ENCODE data around the gene CNTN1.

The CNTN1 gene

DNA sequence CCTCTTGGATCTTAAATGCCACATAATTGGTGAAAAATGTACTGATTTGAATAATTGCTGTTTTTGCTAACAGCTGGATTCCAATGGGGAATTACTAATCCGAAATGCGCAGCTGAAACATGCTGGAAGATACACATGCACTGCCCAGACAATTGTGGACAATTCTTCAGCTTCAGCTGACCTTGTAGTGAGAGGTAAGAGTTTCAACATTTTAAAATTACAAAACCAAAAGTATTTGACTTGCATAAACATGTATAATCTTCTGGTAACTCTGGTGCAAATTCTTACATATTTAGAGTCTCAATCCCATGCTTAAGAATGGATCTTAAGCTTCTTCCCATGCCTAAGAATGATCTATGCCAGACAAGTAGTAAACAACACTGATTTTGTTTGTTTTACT, 266.8 kb downstream of the CNTN1 start:
- peak; percentile 87 for DNase-seq
- H3K23ac ChIP-seq (ENCODE audit: low read length in 2 of 2): no peak overlapping the region
- no peaks in the 10 kb centered on the region for H3K27me3 ChIP-seq (ENCODE audit: control insufficient read depth in 1 of 2, insufficient read depth in 1 of 2, low read length in 2 of 2)
- WGBS: 39% methylated on average over 2 of the region's 2 CpGs
- H3K9ac ChIP-seq (ENCODE audit: low read length): no peak overlapping the region
- no peaks in the 10 kb centered on the region for H3K4me1 ChIP-seq (ENCODE audit: control insufficient read depth, insufficient read depth, low read depth, low read length)
- H2AK5ac ChIP-seq (ENCODE audit: low read length, severe bottlenecking): no peak overlapping the region
- no peak overlapping the region for H3K4me2 ChIP-seq (ENCODE audit: low read length, poor library complexity, severe bottlenecking)
- no peak overlapping the region for H3K18ac ChIP-seq (ENCODE audit: low read depth in 1 of 2, low read length in 2 of 2)
- H2AFZ ChIP-seq (ENCODE audit: low read depth, low read length): no peak overlapping the region
- no peak overlapping the region for H3K14ac ChIP-seq (ENCODE audit: low read length in 2 of 2)
- no peak overlapping the region for H2BK15ac ChIP-seq (ENCODE audit: low read depth, poor library complexity, severe bottlenecking)
- H3K9me3 ChIP-seq (ENCODE audit: control insufficient read depth, low read length): no peaks in the 10 kb centered on the region
- H4K8ac ChIP-seq (ENCODE audit: low read length): no peak overlapping the region
- H2BK120ac ChIP-seq (ENCODE audit: low read depth, low read length): no peak overlapping the region
- no peak overlapping the region for H2BK12ac ChIP-seq (ENCODE audit: low read length in 2 of 2)
- no peak overlapping the region for H3K27ac ChIP-seq (ENCODE audit: low read length, poor library complexity, severe bottlenecking)
- no peaks in the 10 kb centered on the region for H3K79me1 ChIP-seq (replicated peaks; ENCODE audit: low read length, poor library complexity, severe bottlenecking)
- H4K91ac ChIP-seq (ENCODE audit: low read length): no peak overlapping the region
- H3K36me3 ChIP-seq (ENCODE audit: control insufficient read depth in 1 of 2, insufficient read depth in 2 of 2, low read depth in 1 of 2, low read length in 2 of 2): no peaks in the 10 kb centered on the region
- no peak overlapping the region for H3K4me3 ChIP-seq (ENCODE audit: insufficient read depth in 1 of 2, low read depth in 1 of 2, low read length in 2 of 2)
- no peak overlapping the region for H2BK5ac ChIP-seq (ENCODE audit: low read depth, low read length, poor library complexity, severe bottlenecking)
- H3K4ac ChIP-seq (ENCODE audit: low read depth in 1 of 2, low read length in 2 of 2): no peak overlapping the region

DNA sequence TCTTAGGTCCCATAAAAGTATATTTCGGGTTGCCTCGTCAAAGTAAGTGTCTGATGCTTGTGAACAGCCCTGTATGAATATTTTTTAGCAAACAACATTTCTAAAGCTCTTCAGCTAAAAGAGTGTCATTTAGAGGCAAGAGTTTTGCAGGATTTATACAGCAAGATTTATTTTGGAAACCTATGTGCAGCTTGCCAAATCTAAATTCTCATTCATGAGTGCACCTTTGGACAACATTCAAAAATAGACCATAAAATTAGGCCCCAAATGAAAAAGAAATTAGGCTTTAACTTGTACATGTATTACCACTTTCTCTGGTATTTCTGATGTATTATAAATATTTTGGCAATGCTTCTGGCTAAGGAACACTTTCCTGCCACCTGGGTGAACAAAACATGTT, 271.5 kb downstream of the CNTN1 start:
- Histone ChIP-seq H3K4me2 (ENCODE audit: low read length, poor library complexity, severe bottlenecking) (no peak overlapping the region), H2BK5ac (ENCODE audit: low read depth, low read length, poor library complexity, severe bottlenecking) (no peak overlapping the region)
- no CpG with 5 or more reads among the region's 2 CpGs for WGBS

DNA sequence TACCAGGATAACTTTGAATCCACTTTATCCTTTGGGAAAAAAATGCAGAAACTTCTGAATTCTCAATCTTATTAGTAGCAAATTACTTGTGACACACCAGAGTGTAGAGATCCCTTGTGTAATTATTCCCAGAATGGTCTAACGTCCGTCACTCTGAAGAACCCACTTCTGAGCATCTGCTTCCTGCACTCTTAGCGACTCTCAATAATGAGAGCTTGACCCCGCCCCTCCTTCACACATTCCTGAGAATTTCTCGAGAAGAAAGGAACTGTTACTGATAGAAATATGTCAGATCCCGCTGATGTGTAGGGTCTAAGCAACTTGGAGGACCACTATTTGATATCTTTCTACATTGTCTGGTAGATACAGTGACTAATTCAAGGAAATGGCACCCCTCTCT, 277.6 kb downstream of the CNTN1 start:
- Histone ChIP-seq H3K4me2 (ENCODE audit: low read length, poor library complexity, severe bottlenecking) (no peak overlapping the region), H2AK5ac (ENCODE audit: low read length, severe bottlenecking) (no peak overlapping the region), H3K23ac (ENCODE audit: low read length in 2 of 2) (no peak overlapping the region), H3K4ac (ENCODE audit: low read depth in 1 of 2, low read length in 2 of 2) (no peak overlapping the region), H3K18ac (ENCODE audit: low read depth in 1 of 2, low read length in 2 of 2) (no peak overlapping the region), H3K14ac (ENCODE audit: low read length in 2 of 2) (no peak overlapping the region), H4K8ac (ENCODE audit: low read length) (no peak overlapping the region), H2AFZ (ENCODE audit: low read depth, low read length) (no peak overlapping the region), H3K9me3 (ENCODE audit: control insufficient read depth, low read length) (no peaks in the 10 kb centered on the region), H3K4me3 (ENCODE audit: insufficient read depth in 1 of 2, low read depth in 1 of 2, low read length in 2 of 2) (no peak overlapping the region), H3K79me1 (replicated peaks; ENCODE audit: low read length, poor library complexity, severe bottlenecking) (no peaks in the 10 kb centered on the region), H2BK12ac (ENCODE audit: low read length in 2 of 2) (no peak overlapping the region), H3K27me3 (ENCODE audit: control insufficient read depth in 1 of 2, insufficient read depth in 1 of 2, low read length in 2 of 2) (no peaks in the 10 kb centered on the region), H2BK5ac (ENCODE audit: low read depth, low read length, poor library complexity, severe bottlenecking) (no peak overlapping the region), H2BK120ac (ENCODE audit: low read depth, low read length) (no peak overlapping the region), H3K9ac (ENCODE audit: low read length) (no peak overlapping the region), H2BK15ac (ENCODE audit: low read depth, poor library complexity, severe bottlenecking) (no peak overlapping the region), H3K4me1 (ENCODE audit: control insufficient read depth, insufficient read depth, low read depth, low read length) (no peaks in the 10 kb centered on the region), H3K27ac (ENCODE audit: low read length, poor library complexity, severe bottlenecking) (no peak overlapping the region), H4K91ac (ENCODE audit: low read length) (no peak overlapping the region), H3K36me3 (ENCODE audit: control insufficient read depth in 1 of 2, insufficient read depth in 2 of 2, low read depth in 1 of 2, low read length in 2 of 2) (no peaks in the 10 kb centered on the region)
- 62% methylated on average over 4 of the region's 6 CpGs for WGBS
- no peak for DNase-seq

More for the DNA sequence above, 271.5 kb downstream of the CNTN1 start:
- no peak overlapping the region for H3K18ac ChIP-seq (ENCODE audit: low read depth in 1 of 2, low read length in 2 of 2)
- no peak overlapping the region for H3K4ac ChIP-seq (ENCODE audit: low read depth in 1 of 2, low read length in 2 of 2)
- no peaks in the 10 kb centered on the region for H3K36me3 ChIP-seq (ENCODE audit: control insufficient read depth in 1 of 2, insufficient read depth in 2 of 2, low read depth in 1 of 2, low read length in 2 of 2)
- H2BK12ac ChIP-seq (ENCODE audit: low read length in 2 of 2): no peak overlapping the region
- H3K4me3 ChIP-seq (ENCODE audit: insufficient read depth in 1 of 2, low read depth in 1 of 2, low read length in 2 of 2): no peak overlapping the region
- DNase-seq: no peak
- H2BK15ac ChIP-seq (ENCODE audit: low read depth, poor library complexity, severe bottlenecking): no peak overlapping the region
- H3K27ac ChIP-seq (ENCODE audit: low read length, poor library complexity, severe bottlenecking): no peak overlapping the region
- no peak overlapping the region for H4K8ac ChIP-seq (ENCODE audit: low read length)
- no peak overlapping the region for H3K9ac ChIP-seq (ENCODE audit: low read length)
- no peaks in the 10 kb centered on the region for H3K79me1 ChIP-seq (replicated peaks; ENCODE audit: low read length, poor library complexity, severe bottlenecking)
- no peak overlapping the region for H2BK120ac ChIP-seq (ENCODE audit: low read depth, low read length)
- no peaks in the 10 kb centered on the region for H3K9me3 ChIP-seq (ENCODE audit: control insufficient read depth, low read length)
- H2AK5ac ChIP-seq (ENCODE audit: low read length, severe bottlenecking): no peak overlapping the region
- no peak overlapping the region for H2AFZ ChIP-seq (ENCODE audit: low read depth, low read length)
- H3K4me1 ChIP-seq (ENCODE audit: control insufficient read depth, insufficient read depth, low read depth, low read length): no peaks in the 10 kb centered on the region
- H4K91ac ChIP-seq (ENCODE audit: low read length): no peak overlapping the region
- H3K14ac ChIP-seq (ENCODE audit: low read length in 2 of 2): no peak overlapping the region
- H3K27me3 ChIP-seq (ENCODE audit: control insufficient read depth in 1 of 2, insufficient read depth in 1 of 2, low read length in 2 of 2): no peaks in the 10 kb centered on the region
- H3K23ac ChIP-seq (ENCODE audit: low read length in 2 of 2): no peak overlapping the region

DNA sequence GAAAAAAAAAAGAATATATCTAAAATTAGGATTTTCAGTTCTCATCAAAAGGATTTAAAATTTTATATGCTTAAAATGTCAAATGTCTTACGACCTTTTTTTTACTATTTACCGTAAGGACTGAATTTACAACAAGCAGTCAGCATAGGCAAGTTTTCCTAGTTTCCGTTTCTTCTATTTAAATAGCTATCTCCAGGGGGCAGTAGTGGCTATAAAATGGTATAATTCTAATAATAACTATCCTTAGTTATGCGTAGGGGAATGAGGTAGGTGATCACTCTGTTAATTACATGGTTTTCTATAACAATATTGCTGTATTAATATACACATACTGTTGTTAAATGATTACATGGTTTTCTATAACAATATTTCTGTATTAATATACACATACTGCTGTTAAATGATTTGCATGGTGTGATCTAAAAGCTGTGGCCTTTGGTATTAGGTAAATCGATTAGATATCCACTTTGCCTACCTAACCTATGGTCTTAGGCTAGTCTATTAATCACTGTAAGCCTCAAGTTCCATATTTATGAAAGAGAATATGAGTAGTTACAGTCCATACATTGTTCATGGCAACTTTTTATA, 278.2 kb downstream of the CNTN1 start:
- Histone ChIP-seq H3K23ac (ENCODE audit: low read length in 2 of 2) (no peak overlapping the region), H4K8ac (ENCODE audit: low read length) (no peak overlapping the region), H3K36me3 (ENCODE audit: control insufficient read depth in 1 of 2, insufficient read depth in 2 of 2, low read depth in 1 of 2, low read length in 2 of 2) (no peaks in the 10 kb centered on the region), H2BK5ac (ENCODE audit: low read depth, low read length, poor library complexity, severe bottlenecking) (no peak overlapping the region), H3K9me3 (ENCODE audit: control insufficient read depth, low read length) (no peaks in the 10 kb centered on the region), H2AFZ (ENCODE audit: low read depth, low read length) (no peak overlapping the region), H3K4me3 (ENCODE audit: insufficient read depth in 1 of 2, low read depth in 1 of 2, low read length in 2 of 2) (no peak overlapping the region), H2BK120ac (ENCODE audit: low read depth, low read length) (no peak overlapping the region), H2AK5ac (ENCODE audit: low read length, severe bottlenecking) (no peak overlapping the region), H4K91ac (ENCODE audit: low read length) (no peak overlapping the region), H2BK15ac (ENCODE audit: low read depth, poor library complexity, severe bottlenecking) (no peak overlapping the region), H3K27ac (ENCODE audit: low read length, poor library complexity, severe bottlenecking) (no peak overlapping the region), H3K27me3 (ENCODE audit: control insufficient read depth in 1 of 2, insufficient read depth in 1 of 2, low read length in 2 of 2) (no peaks in the 10 kb centered on the region), H2BK12ac (ENCODE audit: low read length in 2 of 2) (no peak overlapping the region), H3K4ac (ENCODE audit: low read depth in 1 of 2, low read length in 2 of 2) (no peak overlapping the region), H3K18ac (ENCODE audit: low read depth in 1 of 2, low read length in 2 of 2) (no peak overlapping the region), H3K79me1 (replicated peaks; ENCODE audit: low read length, poor library complexity, severe bottlenecking) (no peaks in the 10 kb centered on the region), H3K14ac (ENCODE audit: low read length in 2 of 2) (no peak overlapping the region), H3K4me2 (ENCODE audit: low read length, poor library complexity, severe bottlenecking) (no peak overlapping the region), H3K9ac (ENCODE audit: low read length) (no peak overlapping the region), H3K4me1 (ENCODE audit: control insufficient read depth, insufficient read depth, low read depth, low read length) (no peaks in the 10 kb centered on the region)
- WGBS: 93% methylated on average over 3 of the region's 5 CpGs
- DNase-seq: no peak

Data from mesenchymal stem cell (in vitro differentiated cells and primary cell).